Measurements from ENCODE around the gene THRB. TPM values are rescaled to one million over a fixed set of nuclear protein-coding genes. Genes with fewer than 3 reads are reported as not detected.

THRB gene
- total and polyA plus RNA-seq, 9 of the 15 experiments (the other 6 are each of a cell fraction or from before 2014, with no cell fraction given), result 1.7 to 14.9 (median 6.9) TPM

- Histone ChIP-seq H3K79me2 (ENCODE audit: control insufficient read depth, insufficient read depth, low read length) (no peaks in the 10 kb centered on the region), H2AFZ (ENCODE audit: low read depth, low read length) (no peak overlapping the region), H3K9ac (ENCODE audit: insufficient read depth in 1 of 2, low read depth in 2 of 2, low read length in 2 of 2) (no peak overlapping the region), H4K20me1 (replicated peaks; ENCODE audit: control insufficient read depth, insufficient read depth, low read length) (no peaks in the 10 kb centered on the region), H3K4me3 (no peak overlapping the region), H3K27ac (ENCODE audit: extremely low read depth, low read depth, low read length) (no peak overlapping the region), H3K9me3 (replicated peaks; ENCODE audit: control insufficient read depth, insufficient read depth, low read depth, low read length) (no peaks in the 10 kb centered on the region), H3K4me2 (ENCODE audit: insufficient read depth, low read length) (no peak overlapping the region), H3K36me3 (ENCODE audit: control insufficient read depth, insufficient read depth, low read length) (no peaks in the 10 kb centered on the region), H3K4me1 (replicated peaks in 1 of 2; ENCODE audit: control insufficient read depth in 2 of 2, insufficient read depth in 2 of 2, low read length in 2 of 2) (no peaks in the 10 kb centered on the region), H3K9me1 (ENCODE audit: control insufficient read depth, insufficient read depth, low read length) (no peaks in the 10 kb centered on the region), H3K27me3 (ENCODE audit: control insufficient read depth in 2 of 2, insufficient read depth in 2 of 2, low read length in 2 of 2) (no peaks in the 10 kb centered on the region)
- no peak for ATAC-seq
- intact Hi-C loops (cut with micrococcal nuclease) (no loop called here), in situ Hi-C loops (cut with MboI) (no loop called here)
- no peak for DNase-seq (ENCODE audit: extremely low read depth in 1 of 4, low spot score in 3 of 4)
- BruUV-seq (replicated peaks), result no TSS peak
- POLR2A ChIA-PET, result interaction anchor here (1.1 to 1.2 kb wide), 2 partner anchors 11 to 18 kb away, joined by 3 to 5 read pairs; no protein-coding TSS in a partner anchor
- CTCF ChIA-PET (ENCODE audit: low intra/inter-chr PET ratio), result no interaction called here
- TF ChIP-seq RBFOX2 (IDR thresholded peaks at IDR 0.05; ENCODE audit: low read depth, low read length), result no peak
- no peak for TF ChIP-seq SRSF3 (IDR thresholded peaks at IDR 0.05; ENCODE audit: insufficient read depth, low read length)
- no peak for TF ChIP-seq JUN (IDR thresholded peaks at IDR 0.05; ENCODE audit: borderline replicate concordance, low read depth, low read length)
- no peak for TF ChIP-seq JUN (CRISPR knock-in tag; IDR thresholded peaks at IDR 0.05; ENCODE audit: borderline replicate concordance)
- no peak for TF ChIP-seq ZNF431 (CRISPR knock-in tag; IDR thresholded peaks at IDR 0.05)
- no peak for TF ChIP-seq RAD51 (IDR thresholded peaks at IDR 0.05; ENCODE audit: borderline replicate concordance, low read depth)
- 58% methylated on average over 2 of the region's 2 CpGs for WGBS (ENCODE audit: insufficient coverage, low coverage, missing lambda C conversion rate)
- FAIRE-seq, result no peak
Measured at GRCh38 chr3:24538891-24539290, 44.2 kb upstream of the THRB start.

All from K562 (cell line).